Measurements from ENCODE around the gene B4GALT1.

B4GALT1 gene

GRCh38 chr9:33167084-33167971, at the start of gene B4GALT1:
Gene B4GALT1, minus strand, starts transcription at chr9:33167336. Its CDS starts 167 bp downstream, at chr9:33167169.
- peak; percentile 91 for DNase-seq (ENCODE audit: low spot score)

GRCh38 chr9:33211695-33212393, 44.7 kb upstream of the B4GALT1 start:
- DNase-seq (ENCODE audit: low spot score), result no peak

GRCh38 chr9:33210006-33210715, 43.0 kb upstream of the B4GALT1 start:
- DNase-seq (ENCODE audit: low spot score), result no peak

GRCh38 chr9:33209394-33209793, 42.3 kb upstream of the B4GALT1 start:
- no peak for DNase-seq (ENCODE audit: low spot score)

- no peak for DNase-seq (ENCODE audit: low spot score)
Observed at GRCh38 chr9:33202552-33203201, 35.5 kb upstream of the B4GALT1 start.

GRCh38 chr9:33202018-33202417, 34.9 kb upstream of the B4GALT1 start:
- DNase-seq (ENCODE audit: low spot score), result no peak

GRCh38 chr9:33198165-33198564, 31.0 kb upstream of the B4GALT1 start:
- no peak for DNase-seq (ENCODE audit: low spot score)

- no peak for DNase-seq (ENCODE audit: low spot score)
Observed at GRCh38 chr9:33197279-33198152, 30.4 kb upstream of the B4GALT1 start.

- DNase-seq (ENCODE audit: low spot score), result no peak
Observed at GRCh38 chr9:33196736-33197135, 29.6 kb upstream of the B4GALT1 start.

- DNase-seq (ENCODE audit: low spot score), result no peak
Observed at GRCh38 chr9:33193818-33194217, 26.7 kb upstream of the B4GALT1 start.

GRCh38 chr9:33192493-33193255, 25.5 kb upstream of the B4GALT1 start:
- no peak for DNase-seq (ENCODE audit: low spot score)

- DNase-seq (ENCODE audit: low spot score), result no peak
Observed at GRCh38 chr9:33190021-33190705, 23.0 kb upstream of the B4GALT1 start.

GRCh38 chr9:33189331-33189791, 22.2 kb upstream of the B4GALT1 start:
- DNase-seq (ENCODE audit: low spot score), result no peak

- DNase-seq (ENCODE audit: low spot score), result no peak
Observed at GRCh38 chr9:33188711-33189110, 21.6 kb upstream of the B4GALT1 start.

- no peak for DNase-seq (ENCODE audit: low spot score)
Observed at GRCh38 chr9:33187519-33188218, 20.5 kb upstream of the B4GALT1 start.

GRCh38 chr9:33186457-33187168, 19.5 kb upstream of the B4GALT1 start:
- no peak for DNase-seq (ENCODE audit: low spot score)

- no peak for DNase-seq (ENCODE audit: low spot score)
Observed at GRCh38 chr9:33185858-33186257, 18.7 kb upstream of the B4GALT1 start.

- DNase-seq (ENCODE audit: low spot score), result no peak
Observed at GRCh38 chr9:33185406-33185805, 18.3 kb upstream of the B4GALT1 start.
